GM12878 (cell line): Measurements from ENCODE around the gene PHC3. TPM values are rescaled to one million over a fixed set of nuclear protein-coding genes. Genes with fewer than 3 reads are reported as not detected.

Experiments used
- EED ChIP-seq: sonication (generic); IDR thresholded peaks from 2 replicates; pipeline ENCODE4 v1.6.1; 2016; ENCODE audit warnings: antibody characterized with exemption, low read depth
- HDAC2 ChIP-seq: fragments of 200-600 bp; sonication (generic); IDR thresholded peaks from 2 replicates; pipeline ENCODE4 v1.6.1; 2017
- IRF4 ChIP-seq: IDR thresholded peaks from 2 replicates; pipeline ENCODE4 v1.6.1; 2011; ENCODE audit warnings: low read depth, low read length
- JUND ChIP-seq: IDR thresholded peaks from 2 replicates; pipeline ENCODE4 v1.6.1; 2012; ENCODE audit warnings: low read depth, mild to moderate bottlenecking, low read length, improper control_type of control experiment, moderate library complexity
- LARP7 ChIP-seq: fragments of 450-650 bp; IDR thresholded peaks from 2 replicates; pipeline ENCODE4 v1.6.1; 2017; ENCODE audit warnings: mild to moderate bottlenecking
- MTA3 ChIP-seq: IDR thresholded peaks from 2 replicates; pipeline ENCODE4 v1.6.1; 2012; ENCODE audit warnings: low read length, inconsistent platforms, borderline replicate concordance
- MYC ChIP-seq: IDR thresholded peaks from 2 replicates; pipeline ENCODE4 v1.6.1; 2011; ENCODE audit warnings: mild to moderate bottlenecking, low read length, moderate library complexity, inconsistent platforms; ENCODE audit not compliant: insufficient read depth, insufficient replicate concordance, insufficient read length, severe bottlenecking
- NFXL1 ChIP-seq: fragments of 450-650 bp; IDR thresholded peaks from 2 replicates; pipeline ENCODE4 v1.6.1; 2017; ENCODE audit warnings: antibody characterized with exemption, mild to moderate bottlenecking, borderline replicate concordance
- PAX5 ChIP-seq: IDR thresholded peaks from 2 replicates; pipeline ENCODE4 v1.6.1; 2011; ENCODE audit warnings: low read depth, low read length, borderline replicate concordance
- SMAD1 ChIP-seq: fragments of 450-650 bp; IDR thresholded peaks from 2 replicates; pipeline ENCODE4 v1.6.1; 2018; ENCODE audit warnings: mild to moderate bottlenecking, low read depth; ENCODE audit not compliant: partially characterized antibody
- SREBF2 ChIP-seq: IDR thresholded peaks from 2 replicates; pipeline ENCODE4 v1.6.1; 2012; ENCODE audit warnings: mild to moderate bottlenecking, low read length
- TCF3 ChIP-seq: IDR thresholded peaks from 2 replicates; pipeline ENCODE4 v1.6.1; 2012; ENCODE audit warnings: low read depth, mild to moderate bottlenecking, low read length, borderline replicate concordance; ENCODE audit not compliant: insufficient read depth
- YY1 ChIP-seq: IDR thresholded peaks from 2 replicates; pipeline ENCODE4 v1.6.1; 2011; ENCODE audit warnings: low read depth, mild to moderate bottlenecking, low read length
- polyA plus RNA-seq, 11 experiments: library from polyadenylated mRNA; depleted of rRNA in 4 of 11; unstranded in 6 of 11; stranded (reverse) in 5 of 11; fragments of >200 nt; fragmentation: Nextera tagmentation in 4 of 11; fragmentation: Illumina TruSeq in 1 of 11; extraction: Ambion mirVana in 4 of 11; extraction: Trizol in 1 of 11; gene quantifications; 1 replicate in 1 of 11; 2 replicates in 10 of 11; pipeline versions ENCODE4 v1.2.1 to v1.2.3, GENCODE V29; 2011 to 2016; ENCODE audit warnings: inconsistent platforms in 2 of 11, missing spikeins in 2 of 11, low read depth in 1 of 11
- total RNA-seq, 4 experiments: library from RNA; depleted of rRNA in 3 of 4; stranded (reverse); fragments of >200 nt in 3 of 4; fragmentation: Illumina TruSeq in 1 of 4; extraction: Trizol in 1 of 4; gene quantifications; 2 replicates each; pipeline versions ENCODE4 v1.2.1 to v1.2.3, GENCODE V29; 2013 to 2021
- TF ChIP-seq, protein P1 (sequence below): fragments of 450-650 bp; IDR thresholded peaks from 2 replicates; pipeline ENCODE4 v1.6.1; 2018; ENCODE audit warnings: mild to moderate bottlenecking, low read depth, moderate library complexity; ENCODE audit not compliant: partially characterized antibody
- TF ChIP-seq, protein P2 (sequence below): IDR thresholded peaks from 2 replicates; pipeline ENCODE4 v1.6.1; 2012; ENCODE audit warnings: low read depth, low read length, improper control_type of control experiment
- TF ChIP-seq, protein P3 (sequence below): IDR thresholded peaks from 2 replicates; pipeline ENCODE4 v1.6.1; 2011; ENCODE audit warnings: low read depth, low read length, improper control_type of control experiment, borderline replicate concordance
- TF ChIP-seq, protein P4 (sequence below): fragments of 150-350 bp; IDR thresholded peaks from 2 replicates; pipeline ENCODE4 v1.6.1; 2014; ENCODE audit warnings: mild to moderate bottlenecking, low read depth, low read length
- TF ChIP-seq, protein P5 (sequence below): fragments of 450-650 bp; IDR thresholded peaks from 2 replicates; pipeline ENCODE4 v1.6.1; 2017; ENCODE audit warnings: mild to moderate bottlenecking
- TF ChIP-seq, protein P6 (sequence below): fragments of 450-650 bp; IDR thresholded peaks from 2 replicates; pipeline ENCODE4 v1.6.1; 2018; ENCODE audit warnings: borderline replicate concordance, mild to moderate bottlenecking; ENCODE audit not compliant: partially characterized antibody

PHC3 gene
- total and polyA plus RNA-seq, 10 of the 15 experiments (the other 5 are each of a cell fraction or from before 2014, with no cell fraction given), result 3.3 to 62.3 (median 22.1) TPM

DNA sequence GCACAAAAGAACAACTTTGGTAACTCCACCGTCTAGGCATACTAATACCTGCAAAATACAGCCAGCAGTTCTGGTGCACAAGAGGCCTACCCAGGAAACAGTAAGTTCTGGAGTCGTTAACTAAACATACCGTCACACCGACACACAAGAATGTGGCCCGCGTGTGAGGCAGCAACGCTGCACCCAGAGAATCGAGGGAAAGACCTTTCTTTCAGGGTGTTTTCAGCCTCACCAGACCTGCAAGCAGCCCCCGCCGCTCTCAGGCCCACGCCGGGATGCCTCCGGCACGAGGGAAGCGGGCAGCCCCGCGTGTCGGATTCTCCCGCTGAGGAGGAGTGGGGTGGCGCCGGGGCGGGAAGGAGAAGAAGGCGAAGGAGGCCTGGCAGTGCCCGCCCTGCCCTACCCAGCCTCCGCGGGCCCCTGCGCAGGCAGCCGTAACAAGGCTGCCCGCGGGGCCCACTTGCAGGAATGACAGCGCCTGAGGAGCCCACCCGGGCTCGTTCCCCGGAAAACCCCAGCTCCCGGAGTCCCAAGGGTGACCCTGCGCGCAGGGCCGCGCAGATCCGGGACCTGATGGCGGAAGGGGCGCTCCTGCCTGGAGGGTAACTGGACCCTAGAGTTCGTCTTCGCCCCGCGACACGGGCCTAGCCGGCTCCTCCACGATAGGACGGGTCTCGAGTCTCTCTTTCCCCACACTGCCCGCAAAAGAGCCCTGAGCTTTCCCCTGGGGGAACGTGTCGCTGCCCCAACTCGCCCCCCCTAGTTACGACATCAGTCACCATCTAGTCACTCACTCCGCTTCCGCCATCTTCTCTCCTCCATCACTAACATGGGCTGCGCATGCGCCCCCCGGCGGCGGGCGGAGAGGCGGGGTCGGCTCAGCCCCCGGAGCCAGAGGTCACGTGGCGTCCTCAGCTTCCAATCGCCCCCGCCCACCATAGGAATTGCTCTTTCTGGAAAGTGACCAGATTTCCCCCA is at the start of gene PHC3 (continued):
- no peak for TF ChIP-seq TCF3
- TF ChIP-seq MTA3, result no peak
- 0 out of 2 replicates have a peak, but pooled peaks have one; percentile 55 for TF ChIP-seq IRF4
- TF ChIP-seq, protein P1, sequence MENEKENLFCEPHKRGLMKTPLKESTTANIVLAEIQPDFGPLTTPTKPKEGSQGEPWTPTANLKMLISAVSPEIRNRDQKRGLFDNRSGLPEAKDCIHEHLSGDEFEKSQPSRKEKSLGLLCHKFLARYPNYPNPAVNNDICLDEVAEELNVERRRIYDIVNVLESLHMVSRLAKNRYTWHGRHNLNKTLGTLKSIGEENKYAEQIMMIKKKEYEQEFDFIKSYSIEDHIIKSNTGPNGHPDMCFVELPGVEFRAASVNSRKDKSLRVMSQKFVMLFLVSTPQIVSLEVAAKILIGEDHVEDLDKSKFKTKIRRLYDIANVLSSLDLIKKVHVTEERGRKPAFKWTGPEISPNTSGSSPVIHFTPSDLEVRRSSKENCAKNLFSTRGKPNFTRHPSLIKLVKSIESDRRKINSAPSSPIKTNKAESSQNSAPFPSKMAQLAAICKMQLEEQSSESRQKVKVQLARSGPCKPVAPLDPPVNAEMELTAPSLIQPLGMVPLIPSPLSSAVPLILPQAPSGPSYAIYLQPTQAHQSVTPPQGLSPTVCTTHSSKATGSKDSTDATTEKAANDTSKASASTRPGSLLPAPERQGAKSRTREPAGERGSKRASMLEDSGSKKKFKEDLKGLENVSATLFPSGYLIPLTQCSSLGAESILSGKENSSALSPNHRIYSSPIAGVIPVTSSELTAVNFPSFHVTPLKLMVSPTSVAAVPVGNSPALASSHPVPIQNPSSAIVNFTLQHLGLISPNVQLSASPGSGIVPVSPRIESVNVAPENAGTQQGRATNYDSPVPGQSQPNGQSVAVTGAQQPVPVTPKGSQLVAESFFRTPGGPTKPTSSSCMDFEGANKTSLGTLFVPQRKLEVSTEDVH, result no peak
- TF ChIP-seq, protein P2, sequence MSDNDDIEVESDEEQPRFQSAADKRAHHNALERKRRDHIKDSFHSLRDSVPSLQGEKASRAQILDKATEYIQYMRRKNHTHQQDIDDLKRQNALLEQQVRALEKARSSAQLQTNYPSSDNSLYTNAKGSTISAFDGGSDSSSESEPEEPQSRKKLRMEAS, result peak; percentile 95
- TF ChIP-seq YY1, result peak; percentile 97
- peak; percentile 48 for TF ChIP-seq LARP7
- TF ChIP-seq NFXL1, result no peak
- no peak for TF ChIP-seq SREBF2
- peak; percentile 18; the same call in 1 of the 2 replicates for TF ChIP-seq PAX5
- TF ChIP-seq HDAC2, result no peak
- TF ChIP-seq JUND, result no peak
- TF ChIP-seq, protein P3, sequence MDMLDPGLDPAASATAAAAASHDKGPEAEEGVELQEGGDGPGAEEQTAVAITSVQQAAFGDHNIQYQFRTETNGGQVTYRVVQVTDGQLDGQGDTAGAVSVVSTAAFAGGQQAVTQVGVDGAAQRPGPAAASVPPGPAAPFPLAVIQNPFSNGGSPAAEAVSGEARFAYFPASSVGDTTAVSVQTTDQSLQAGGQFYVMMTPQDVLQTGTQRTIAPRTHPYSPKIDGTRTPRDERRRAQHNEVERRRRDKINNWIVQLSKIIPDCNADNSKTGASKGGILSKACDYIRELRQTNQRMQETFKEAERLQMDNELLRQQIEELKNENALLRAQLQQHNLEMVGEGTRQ, result peak; percentile 88
- TF ChIP-seq, protein P4, sequence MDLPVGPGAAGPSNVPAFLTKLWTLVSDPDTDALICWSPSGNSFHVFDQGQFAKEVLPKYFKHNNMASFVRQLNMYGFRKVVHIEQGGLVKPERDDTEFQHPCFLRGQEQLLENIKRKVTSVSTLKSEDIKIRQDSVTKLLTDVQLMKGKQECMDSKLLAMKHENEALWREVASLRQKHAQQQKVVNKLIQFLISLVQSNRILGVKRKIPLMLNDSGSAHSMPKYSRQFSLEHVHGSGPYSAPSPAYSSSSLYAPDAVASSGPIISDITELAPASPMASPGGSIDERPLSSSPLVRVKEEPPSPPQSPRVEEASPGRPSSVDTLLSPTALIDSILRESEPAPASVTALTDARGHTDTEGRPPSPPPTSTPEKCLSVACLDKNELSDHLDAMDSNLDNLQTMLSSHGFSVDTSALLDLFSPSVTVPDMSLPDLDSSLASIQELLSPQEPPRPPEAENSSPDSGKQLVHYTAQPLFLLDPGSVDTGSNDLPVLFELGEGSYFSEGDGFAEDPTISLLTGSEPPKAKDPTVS, result no peak
- TF ChIP-seq SMAD1, result no peak
- 0 out of 2 replicates have a peak, but pooled peaks have one; percentile 34 for TF ChIP-seq EED
- TF ChIP-seq, protein P5, sequence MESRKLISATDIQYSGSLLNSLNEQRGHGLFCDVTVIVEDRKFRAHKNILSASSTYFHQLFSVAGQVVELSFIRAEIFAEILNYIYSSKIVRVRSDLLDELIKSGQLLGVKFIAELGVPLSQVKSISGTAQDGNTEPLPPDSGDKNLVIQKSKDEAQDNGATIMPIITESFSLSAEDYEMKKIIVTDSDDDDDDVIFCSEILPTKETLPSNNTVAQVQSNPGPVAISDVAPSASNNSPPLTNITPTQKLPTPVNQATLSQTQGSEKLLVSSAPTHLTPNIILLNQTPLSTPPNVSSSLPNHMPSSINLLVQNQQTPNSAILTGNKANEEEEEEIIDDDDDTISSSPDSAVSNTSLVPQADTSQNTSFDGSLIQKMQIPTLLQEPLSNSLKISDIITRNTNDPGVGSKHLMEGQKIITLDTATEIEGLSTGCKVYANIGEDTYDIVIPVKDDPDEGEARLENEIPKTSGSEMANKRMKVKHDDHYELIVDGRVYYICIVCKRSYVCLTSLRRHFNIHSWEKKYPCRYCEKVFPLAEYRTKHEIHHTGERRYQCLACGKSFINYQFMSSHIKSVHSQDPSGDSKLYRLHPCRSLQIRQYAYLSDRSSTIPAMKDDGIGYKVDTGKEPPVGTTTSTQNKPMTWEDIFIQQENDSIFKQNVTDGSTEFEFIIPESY, result no peak
- peak; percentile 51 for TF ChIP-seq MYC
- TF ChIP-seq, protein P6, sequence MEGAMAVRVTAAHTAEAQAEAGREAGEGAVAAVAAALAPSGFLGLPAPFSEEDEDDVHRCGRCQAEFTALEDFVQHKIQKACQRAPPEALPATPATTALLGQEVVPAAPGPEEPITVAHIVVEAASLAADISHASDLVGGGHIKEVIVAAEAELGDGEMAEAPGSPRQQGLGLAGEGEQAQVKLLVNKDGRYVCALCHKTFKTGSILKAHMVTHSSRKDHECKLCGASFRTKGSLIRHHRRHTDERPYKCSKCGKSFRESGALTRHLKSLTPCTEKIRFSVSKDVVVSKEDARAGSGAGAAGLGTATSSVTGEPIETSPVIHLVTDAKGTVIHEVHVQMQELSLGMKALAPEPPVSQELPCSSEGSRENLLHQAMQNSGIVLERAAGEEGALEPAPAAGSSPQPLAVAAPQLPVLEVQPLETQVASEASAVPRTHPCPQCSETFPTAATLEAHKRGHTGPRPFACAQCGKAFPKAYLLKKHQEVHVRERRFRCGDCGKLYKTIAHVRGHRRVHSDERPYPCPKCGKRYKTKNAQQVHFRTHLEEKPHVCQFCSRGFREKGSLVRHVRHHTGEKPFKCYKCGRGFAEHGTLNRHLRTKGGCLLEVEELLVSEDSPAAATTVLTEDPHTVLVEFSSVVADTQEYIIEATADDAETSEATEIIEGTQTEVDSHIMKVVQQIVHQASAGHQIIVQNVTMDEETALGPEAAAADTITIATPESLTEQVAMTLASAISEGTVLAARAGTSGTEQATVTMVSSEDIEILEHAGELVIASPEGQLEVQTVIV, result peak; percentile 37
